Esophagus squamous epithelium (tissue), 4 donors: ENCODE results near the gene FYTTD1.

ENCODE experiments used
- POLR2A ChIP-seq, 4 donors: fragments of 450-650 bp; IDR thresholded peaks; one replicate each; pipeline ENCODE4 v1.6.1; 2017; ENCODE audit warnings: antibody characterized with exemption in 4 of 4, mild to moderate bottlenecking in 4 of 4, moderate library complexity in 3 of 4
- TF ChIP-seq, protein P1 (sequence below), 6 experiments: fragments of 450-650 bp in 4 of 6; fragments of 200-600 bp in 2 of 6; sonication (generic) in 2 of 6; IDR thresholded peaks; one replicate each; pipeline ENCODE4 v1.5.1; 2016 to 2019; ENCODE audit warnings: antibody characterized with exemption in 6 of 6, mild to moderate bottlenecking in 4 of 6, moderate library complexity in 4 of 6

DNA sequence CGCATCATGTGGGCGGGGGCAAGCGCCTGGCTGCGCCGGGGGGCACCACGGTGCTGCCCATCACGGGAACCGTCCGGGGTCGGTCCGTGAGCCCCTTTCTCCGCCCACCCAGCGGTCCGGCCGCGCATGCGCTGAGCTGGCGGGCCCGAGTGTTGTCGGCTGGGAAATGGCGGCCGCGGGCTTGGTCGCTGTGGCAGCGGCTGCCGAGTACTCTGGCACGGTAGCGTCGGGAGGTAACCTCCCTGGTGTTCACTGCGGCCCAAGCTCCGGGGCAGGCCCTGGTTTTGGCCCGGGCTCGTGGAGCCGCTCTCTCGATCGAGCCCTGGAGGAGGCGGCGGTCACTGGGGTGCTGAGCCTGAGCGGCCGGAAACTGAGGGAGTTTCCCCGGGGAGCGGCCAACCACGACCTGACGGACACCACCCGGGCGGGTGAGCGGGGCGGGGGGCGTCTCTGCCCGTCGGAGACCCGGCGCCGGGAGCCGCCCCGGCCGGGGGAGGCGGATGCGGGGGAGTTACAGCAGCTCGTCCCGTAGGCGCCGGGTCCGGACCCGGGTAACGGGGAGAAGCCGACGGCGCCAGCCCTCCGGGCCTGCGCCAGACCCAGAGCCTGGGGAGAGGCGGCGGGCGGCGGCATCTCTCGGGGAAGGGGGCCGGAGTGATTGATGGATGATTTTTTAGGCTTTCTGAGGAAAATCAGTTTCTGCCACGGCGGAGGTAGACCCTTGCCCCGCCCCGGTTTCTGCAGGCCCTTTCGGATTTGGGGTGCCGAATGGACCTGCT lies 41.6 kb downstream of the FYTTD1 start, which contains the start of gene LRCH3:
- TF ChIP-seq, protein P1, sequence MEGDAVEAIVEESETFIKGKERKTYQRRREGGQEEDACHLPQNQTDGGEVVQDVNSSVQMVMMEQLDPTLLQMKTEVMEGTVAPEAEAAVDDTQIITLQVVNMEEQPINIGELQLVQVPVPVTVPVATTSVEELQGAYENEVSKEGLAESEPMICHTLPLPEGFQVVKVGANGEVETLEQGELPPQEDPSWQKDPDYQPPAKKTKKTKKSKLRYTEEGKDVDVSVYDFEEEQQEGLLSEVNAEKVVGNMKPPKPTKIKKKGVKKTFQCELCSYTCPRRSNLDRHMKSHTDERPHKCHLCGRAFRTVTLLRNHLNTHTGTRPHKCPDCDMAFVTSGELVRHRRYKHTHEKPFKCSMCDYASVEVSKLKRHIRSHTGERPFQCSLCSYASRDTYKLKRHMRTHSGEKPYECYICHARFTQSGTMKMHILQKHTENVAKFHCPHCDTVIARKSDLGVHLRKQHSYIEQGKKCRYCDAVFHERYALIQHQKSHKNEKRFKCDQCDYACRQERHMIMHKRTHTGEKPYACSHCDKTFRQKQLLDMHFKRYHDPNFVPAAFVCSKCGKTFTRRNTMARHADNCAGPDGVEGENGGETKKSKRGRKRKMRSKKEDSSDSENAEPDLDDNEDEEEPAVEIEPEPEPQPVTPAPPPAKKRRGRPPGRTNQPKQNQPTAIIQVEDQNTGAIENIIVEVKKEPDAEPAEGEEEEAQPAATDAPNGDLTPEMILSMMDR (IDR thresholded peaks at IDR 0.05), result no peak
- TF ChIP-seq POLR2A (IDR thresholded peaks at IDR 0.05), result peak in 3 of 4 donors; percentile 34 to 78 (median 73)
